22Rv1 (cell line): ENCODE measurements around the gene PGGT1B.

Source experiments
- ZFX ChIP-seq: fragments of 450-650 bp; IDR thresholded peaks from 2 replicates; pipeline ENCODE4 v1.6.1; 2017; ENCODE audit warnings: antibody characterized with exemption, borderline replicate concordance
- TF ChIP-seq, protein P1 (sequence below): fragments of 450-650 bp; IDR thresholded peaks from 2 replicates; pipeline ENCODE4 v1.5.1; 2017; ENCODE audit warnings: mild to moderate bottlenecking

DNA sequence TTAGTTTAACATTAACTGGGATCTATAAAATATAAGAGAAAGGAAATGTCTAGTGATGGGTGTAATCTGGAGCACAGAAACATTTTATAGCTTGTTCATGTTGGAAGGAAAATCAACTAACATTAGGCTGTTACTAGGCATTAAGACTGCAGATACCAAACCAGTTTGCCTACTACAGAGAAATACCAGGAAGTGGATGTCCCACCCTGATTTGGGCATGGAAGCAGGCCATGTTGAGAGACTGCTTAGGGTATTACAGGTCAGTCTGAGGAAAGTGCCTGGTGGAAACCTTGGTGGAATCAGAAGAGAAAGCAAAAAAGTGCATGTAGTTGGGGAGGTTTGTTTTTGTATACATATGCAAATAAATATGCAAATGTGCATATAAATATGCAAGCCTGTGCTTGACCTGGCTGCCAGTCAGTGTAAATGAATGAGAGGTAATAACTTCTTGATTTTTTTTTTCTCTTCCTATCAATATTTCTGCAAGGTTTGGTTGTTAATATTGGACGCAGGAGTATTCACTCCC lies 43.4 kb upstream of the PGGT1B start:
- TF ChIP-seq, protein P1, sequence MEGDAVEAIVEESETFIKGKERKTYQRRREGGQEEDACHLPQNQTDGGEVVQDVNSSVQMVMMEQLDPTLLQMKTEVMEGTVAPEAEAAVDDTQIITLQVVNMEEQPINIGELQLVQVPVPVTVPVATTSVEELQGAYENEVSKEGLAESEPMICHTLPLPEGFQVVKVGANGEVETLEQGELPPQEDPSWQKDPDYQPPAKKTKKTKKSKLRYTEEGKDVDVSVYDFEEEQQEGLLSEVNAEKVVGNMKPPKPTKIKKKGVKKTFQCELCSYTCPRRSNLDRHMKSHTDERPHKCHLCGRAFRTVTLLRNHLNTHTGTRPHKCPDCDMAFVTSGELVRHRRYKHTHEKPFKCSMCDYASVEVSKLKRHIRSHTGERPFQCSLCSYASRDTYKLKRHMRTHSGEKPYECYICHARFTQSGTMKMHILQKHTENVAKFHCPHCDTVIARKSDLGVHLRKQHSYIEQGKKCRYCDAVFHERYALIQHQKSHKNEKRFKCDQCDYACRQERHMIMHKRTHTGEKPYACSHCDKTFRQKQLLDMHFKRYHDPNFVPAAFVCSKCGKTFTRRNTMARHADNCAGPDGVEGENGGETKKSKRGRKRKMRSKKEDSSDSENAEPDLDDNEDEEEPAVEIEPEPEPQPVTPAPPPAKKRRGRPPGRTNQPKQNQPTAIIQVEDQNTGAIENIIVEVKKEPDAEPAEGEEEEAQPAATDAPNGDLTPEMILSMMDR: no peak
- TF ChIP-seq ZFX: no peak
